ENCODE data around the gene LZTR1. TPM values are rescaled to one million over a fixed set of nuclear protein-coding genes. Genes with fewer than 3 reads are reported as not detected.

Gene LZTR1
- total RNA-seq, 1 donor from 2014 or later: 37.5 TPM

- FAIRE-seq (no peak), DNase-seq (ENCODE audit: low spot score in 2 of 2) (no peak)
Measured at GRCh38 chr22:20948989-20949388, 33.1 kb upstream of the LZTR1 start.

DNA sequence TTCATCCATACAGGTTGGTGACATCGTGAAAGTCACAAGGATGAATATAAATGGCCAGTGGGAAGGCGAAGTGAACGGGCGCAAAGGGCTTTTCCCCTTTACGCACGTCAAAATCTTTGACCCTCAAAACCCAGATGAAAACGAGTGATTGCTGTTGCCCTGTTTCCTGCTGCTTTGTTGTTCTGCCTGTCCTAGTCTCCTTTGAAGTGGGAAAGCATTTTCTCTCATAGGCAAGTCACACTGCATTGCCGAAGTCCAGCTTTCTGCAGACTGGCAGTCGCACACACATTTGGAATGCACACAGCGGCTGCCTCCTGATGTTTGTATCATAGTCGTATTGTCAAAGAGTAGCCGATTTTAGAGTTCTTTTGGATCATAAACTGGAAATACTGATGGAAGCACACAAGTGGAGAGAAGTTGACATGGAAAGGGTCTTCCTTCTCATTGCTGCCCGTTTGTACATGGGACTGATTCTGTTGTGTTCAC lies 32.4 kb upstream of the LZTR1 start:
- FAIRE-seq: no peak
- no peak for DNase-seq (ENCODE audit: low spot score in 2 of 2)

DNA sequence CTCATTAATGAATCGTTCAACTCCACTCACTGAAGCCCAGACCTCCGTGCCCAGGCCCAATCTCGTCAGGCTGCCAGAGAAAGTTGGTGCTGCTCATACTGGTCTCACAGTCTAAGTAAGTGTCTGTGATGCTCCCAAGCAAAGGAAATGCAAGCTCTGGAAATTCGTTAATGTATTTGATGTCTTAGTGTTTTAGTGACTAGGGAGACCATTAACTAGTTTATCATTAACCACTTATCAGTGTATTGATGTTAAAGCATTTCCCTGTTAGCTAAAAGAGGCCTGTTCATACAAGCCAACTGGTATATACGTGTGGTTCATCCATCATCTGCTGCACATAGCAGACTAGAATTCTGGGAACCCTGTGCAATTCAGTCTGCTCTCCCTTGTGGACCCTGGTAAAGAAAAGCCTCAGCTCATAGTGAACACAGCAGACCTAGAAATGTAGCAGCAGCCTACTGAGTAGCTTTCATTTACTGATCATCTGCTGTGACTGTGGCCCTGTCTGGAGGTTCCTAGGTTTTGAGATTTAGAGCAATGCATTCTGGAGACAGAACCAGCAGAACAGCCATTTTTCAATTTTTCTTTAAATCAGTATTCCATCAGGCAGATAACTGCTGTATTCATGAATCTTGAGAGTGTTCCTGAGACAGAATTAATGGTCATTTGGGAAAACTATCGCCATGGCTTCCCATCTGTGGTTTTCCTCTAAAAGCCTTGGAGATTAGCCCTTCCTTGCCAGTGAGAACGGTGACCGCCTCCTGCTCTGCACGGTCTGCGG lies 30.8 kb upstream of the LZTR1 start:
- DNase-seq (ENCODE audit: low spot score in 2 of 2) (no peak), FAIRE-seq (no peak)

- no peak for FAIRE-seq
- DNase-seq (ENCODE audit: low spot score in 2 of 2): no peak
Measured at GRCh38 chr22:20951932-20952380, 30.1 kb upstream of the LZTR1 start.

- FAIRE-seq (no peak), DNase-seq (ENCODE audit: low spot score in 2 of 2) (no peak)
Measured at GRCh38 chr22:20952544-20953341, 29.4 kb upstream of the LZTR1 start.

DNA sequence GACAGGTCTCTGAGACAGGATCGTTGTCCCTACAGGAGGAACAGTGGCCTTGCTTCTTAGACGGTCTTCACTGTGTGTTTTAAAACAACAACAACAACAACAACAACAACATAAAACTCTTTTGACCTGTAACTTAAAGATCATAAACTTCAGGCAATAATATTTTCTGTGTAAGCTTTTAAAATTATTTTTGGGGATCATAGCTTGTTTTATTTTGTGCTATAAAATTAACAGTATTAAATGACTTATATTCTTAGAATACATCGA lies 28.8 kb upstream of the LZTR1 start:
- no peak for DNase-seq (ENCODE audit: low spot score in 2 of 2)
- FAIRE-seq: no peak

DNA sequence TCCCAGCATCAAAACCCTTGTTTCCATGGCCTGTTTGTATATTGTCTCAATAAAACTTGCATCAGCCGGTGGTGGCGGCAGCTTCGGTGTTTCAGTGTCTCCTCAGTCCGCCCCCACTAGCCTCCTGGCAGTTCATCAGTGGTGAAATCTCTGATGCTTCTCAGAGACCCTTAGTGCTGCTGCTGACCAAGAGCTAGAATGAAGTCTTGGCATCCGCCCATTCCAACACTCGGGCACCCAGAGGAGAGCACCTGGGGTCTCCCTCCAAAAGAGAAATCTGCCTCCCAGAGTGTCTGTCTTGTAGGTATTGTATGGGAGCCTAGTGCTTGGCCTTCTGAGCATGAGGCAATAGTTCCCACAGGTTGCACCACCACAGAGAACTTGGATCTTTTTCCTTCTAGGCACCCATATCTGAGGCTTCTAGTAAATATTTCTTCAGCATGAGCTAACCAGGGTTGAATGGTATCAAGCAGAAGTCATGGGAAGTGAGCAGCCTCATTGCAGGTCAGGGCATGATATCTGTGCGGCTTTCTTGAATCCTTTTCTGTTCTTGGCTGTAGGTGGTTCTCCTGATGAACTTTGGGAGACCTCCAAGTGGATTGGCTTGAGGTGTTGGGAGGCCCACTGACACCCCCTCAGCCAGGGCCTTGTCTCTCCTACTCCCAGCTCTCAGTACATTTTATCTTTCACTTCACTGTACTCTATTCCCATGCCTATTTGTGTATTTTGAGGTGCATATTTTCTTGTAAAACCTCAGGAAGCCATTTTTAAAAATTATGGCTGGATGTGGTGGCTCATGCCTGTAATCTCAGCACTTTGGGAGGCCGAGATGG lies 28.2 kb upstream of the LZTR1 start:
- FAIRE-seq: no peak
- DNase-seq (ENCODE audit: low spot score in 2 of 2): no peak

DNA sequence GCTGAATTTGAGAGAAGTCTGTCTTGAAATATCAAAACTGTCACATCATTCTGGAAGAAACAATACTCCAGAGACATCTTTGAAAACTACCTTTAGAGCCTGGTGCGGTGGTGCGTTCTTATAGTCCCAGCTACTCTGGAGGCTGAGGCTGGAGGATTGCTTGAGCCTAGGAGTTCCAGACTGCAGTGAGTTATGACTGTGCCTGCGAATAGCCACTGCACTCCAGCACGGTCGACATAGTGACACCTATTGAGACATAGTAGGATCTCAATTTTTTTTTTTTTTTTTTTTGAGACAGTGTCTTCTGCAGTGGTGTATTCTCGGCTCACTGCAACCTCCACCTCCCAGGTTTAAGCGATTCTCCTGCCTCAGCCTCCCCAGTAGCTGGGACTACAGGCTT lies 26.5 kb upstream of the LZTR1 start:
- no peak for DNase-seq (ENCODE audit: low spot score in 2 of 2)
- FAIRE-seq: no peak

- no peak for DNase-seq (ENCODE audit: low spot score in 2 of 2)
- FAIRE-seq: no peak
Measured at GRCh38 chr22:20956258-20957101, 25.6 kb upstream of the LZTR1 start.

DNA sequence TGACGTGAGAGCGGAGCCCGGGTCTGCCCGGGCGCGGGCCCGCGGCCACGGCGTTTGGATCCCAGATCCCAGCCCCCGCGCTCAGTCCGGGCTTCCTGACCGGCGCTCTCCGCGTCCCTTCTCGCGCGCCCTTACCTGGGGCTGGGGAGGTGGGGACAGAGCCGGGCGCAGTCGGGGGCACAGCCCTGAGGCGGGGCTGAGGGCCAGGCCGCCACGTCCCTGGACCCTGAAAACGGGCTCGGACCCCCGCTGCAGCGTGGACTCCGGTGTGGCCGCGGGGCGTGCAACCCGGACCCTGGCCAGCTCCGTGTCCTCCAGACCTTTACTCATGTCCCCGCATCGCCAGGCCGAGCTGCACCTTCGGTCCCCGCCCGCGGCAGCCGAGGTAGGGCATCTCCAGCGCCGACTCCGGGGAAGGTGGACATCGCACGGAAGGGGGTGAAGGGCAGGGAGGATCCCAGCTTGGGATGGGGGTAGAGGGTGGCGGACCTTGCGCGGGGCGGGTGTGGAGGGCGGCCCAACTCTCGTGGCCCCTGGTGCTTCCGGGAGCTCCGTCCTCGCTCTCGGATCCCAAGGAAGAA lies 24.9 kb upstream of the LZTR1 start:
- DNase-seq (ENCODE audit: low spot score in 2 of 2) (no peak), FAIRE-seq (no peak)

DNA sequence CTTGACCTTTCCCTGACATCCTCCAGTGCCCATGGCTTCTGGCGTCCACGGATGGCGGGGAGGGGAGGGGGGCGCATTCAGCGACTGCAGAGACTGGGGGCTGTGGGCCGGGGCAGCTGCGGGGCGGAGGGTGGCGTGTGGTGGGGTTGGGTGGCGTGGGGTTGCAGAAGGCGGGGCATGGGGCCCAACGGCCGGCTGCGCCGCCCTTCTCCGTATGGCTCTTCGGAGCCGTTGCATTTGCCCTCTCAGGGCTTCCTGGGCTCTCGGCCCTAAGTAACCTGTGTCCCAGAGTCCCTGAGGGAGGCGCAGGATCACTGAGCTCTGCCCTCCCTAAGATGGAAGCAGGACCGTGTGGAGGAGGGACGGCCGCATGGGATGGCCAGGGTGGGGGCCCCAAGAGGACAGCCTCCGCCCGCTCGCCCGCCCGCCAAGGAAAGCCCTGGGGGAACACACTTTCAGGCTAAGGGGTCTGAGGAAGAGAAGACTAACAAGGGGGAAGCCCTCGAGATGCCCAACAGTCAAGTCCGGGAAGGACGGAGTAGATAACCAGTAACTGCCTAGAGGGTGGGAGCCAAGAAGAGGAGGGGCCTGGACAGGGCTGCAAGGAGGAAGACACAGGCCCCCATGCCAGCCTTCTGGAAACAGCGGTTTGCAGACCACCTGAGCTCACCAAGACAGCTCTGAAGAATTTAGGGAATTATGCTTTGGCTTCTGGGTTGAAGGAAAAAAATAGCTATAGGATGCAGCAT lies 24.2 kb upstream of the LZTR1 start:
- FAIRE-seq (no peak), DNase-seq (ENCODE audit: low spot score in 2 of 2) (peak in 1 of 2 donors; percentile 51)

DNA sequence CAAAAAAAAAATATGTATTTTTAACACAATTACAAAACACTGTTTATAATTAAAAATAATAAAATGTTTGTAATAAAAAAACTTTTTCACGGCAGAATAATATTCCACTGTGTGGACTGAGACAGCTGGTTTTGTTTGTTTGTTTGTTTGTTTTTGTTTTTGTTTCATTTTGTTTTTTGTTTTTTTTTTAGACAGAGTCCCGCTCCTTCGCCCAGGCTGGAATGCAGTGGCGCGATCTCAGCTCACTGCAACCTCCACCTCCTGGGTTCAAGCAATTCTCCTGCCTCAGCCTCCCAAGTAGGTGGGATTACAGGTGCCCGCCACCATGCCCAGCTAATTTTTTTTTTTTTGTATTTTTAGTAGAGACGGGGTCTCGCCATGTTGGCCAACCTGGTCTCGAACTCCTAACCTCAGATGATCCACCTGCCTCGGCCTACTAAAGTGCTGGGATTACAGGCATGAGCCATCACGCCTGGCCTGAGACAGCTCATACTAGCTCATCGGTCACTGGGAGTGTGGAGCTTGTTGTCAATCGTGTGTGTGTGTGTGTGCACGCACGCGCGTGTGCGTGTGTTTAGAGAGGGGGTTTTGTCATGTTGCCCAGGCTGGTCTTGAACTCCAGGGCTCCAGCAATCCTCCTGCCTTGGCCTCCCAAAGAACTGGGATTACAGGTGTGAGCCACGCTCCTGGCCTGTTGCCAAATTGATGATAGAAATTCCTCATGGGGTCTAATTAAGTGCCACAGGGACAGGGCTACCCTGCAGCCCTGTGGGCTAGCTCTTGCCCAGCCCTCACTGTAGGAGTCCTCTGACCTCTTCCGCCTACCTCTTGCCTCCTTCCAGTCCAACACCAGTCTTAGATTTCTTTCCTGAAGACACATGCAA lies 22.3 kb upstream of the LZTR1 start:
- FAIRE-seq: no peak

GRCh38 chr22:20960609-20961008 lies 21.5 kb upstream of the LZTR1 start:
- DNase-seq (ENCODE audit: low spot score in 2 of 2) (no peak), FAIRE-seq (no peak)

More for the DNA sequence above, 22.3 kb upstream of the LZTR1 start:
- DNase-seq (ENCODE audit: low spot score in 2 of 2): no peak

DNA sequence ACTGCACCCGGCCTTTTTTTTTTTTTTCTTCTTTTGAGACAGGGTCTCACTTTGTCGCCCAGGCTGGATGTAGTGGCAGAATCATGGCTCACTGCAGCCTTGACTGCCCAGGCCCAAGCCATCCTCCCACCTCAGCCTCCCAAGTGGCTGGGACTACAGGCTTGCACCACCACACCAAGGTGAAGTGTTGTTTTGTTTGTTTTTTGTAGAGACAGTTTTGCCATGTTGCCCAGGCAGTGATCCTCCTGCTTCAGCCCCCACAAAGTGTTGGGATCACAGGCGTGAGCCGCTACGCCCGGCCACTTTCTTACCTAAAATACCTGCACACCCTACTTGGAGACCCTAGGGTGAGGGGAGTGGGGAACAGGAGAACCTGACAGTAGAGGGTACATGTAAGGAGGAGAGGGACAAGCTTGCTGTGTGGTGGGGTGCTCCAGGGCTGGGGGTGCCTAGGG lies 19.6 kb upstream of the LZTR1 start:
- no peak for FAIRE-seq
- DNase-seq (ENCODE audit: low spot score in 2 of 2): peak in 1 of 2 donors; percentile 19

DNA sequence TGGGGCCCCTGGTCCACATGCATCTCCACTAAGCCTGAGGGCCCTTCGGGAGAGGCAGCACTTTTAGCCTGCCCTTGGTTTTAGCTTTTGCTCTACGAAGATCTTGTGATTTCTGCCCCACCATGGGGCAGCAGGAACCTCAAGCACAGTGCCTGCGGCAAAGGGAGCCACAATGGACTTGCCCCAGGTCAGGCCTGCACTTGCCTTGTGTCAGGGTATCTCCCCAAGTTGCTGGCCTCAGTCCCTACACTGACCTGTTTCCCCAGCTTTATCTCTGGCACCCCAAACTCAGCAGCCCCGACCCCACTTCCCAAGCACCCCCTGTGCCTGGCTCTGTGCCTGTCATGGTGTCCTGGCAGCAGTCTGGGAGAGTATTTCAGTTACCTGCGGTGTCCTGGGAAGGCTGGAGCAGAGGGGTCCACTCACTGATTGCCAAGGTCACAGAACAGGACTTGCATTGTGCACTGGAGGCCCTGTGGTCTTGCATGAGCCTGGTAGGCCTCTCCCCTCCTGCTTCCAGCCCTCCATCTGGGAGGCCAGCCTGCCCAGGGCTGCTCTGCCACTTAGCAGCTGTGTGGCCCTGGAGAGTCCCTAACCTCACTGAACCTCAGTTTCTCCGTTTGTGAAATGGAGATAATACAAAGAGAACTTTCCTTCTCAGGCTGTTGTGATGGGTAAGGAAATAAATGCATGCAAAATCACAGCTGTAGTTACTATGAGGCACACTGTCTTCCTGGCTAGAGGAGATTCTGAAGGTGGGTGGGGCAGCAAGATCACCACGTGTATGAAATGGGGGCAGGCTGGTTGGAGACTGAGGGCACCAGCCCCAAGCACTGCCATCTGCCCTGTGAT lies 18.7 kb upstream of the LZTR1 start:
- DNase-seq (ENCODE audit: low spot score in 2 of 2): peak in 1 of 2 donors; percentile 12

GRCh38 chr22:20964090-20964798 lies 17.9 kb upstream of the LZTR1 start:
- FAIRE-seq: no peak
- no peak for DNase-seq (ENCODE audit: low spot score in 2 of 2)

More for the DNA sequence above, 18.7 kb upstream of the LZTR1 start:
- no peak for FAIRE-seq
